ENCODE measurements around the gene ATG16L2. TPM values are rescaled to one million over a fixed set of nuclear protein-coding genes. Genes with fewer than 3 reads are reported as not detected.

ATG16L2 gene, protein sequence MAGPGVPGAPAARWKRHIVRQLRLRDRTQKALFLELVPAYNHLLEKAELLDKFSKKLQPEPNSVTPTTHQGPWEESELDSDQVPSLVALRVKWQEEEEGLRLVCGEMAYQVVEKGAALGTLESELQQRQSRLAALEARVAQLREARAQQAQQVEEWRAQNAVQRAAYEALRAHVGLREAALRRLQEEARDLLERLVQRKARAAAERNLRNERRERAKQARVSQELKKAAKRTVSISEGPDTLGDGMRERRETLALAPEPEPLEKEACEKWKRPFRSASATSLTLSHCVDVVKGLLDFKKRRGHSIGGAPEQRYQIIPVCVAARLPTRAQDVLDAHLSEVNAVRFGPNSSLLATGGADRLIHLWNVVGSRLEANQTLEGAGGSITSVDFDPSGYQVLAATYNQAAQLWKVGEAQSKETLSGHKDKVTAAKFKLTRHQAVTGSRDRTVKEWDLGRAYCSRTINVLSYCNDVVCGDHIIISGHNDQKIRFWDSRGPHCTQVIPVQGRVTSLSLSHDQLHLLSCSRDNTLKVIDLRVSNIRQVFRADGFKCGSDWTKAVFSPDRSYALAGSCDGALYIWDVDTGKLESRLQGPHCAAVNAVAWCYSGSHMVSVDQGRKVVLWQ
- polyA plus RNA-seq (ENCODE audit: insufficient read length in 4 of 4), result 10 to 100 TPM; 17.0 to 51.1 (median 34.4) TPM

GRCh38 chr11:72814286-72815109 is at the start of gene ATG16L2:
TSS of gene ATG16L2 (plus strand) at chr11:72814411. CDS start at chr11:72814446, 35 bp downstream.
- peak in 2 of 4 donors; percentile 80 to 82 for DNase-seq (ENCODE audit: low read depth in 4 of 4, low spot score in 2 of 4)

DNA sequence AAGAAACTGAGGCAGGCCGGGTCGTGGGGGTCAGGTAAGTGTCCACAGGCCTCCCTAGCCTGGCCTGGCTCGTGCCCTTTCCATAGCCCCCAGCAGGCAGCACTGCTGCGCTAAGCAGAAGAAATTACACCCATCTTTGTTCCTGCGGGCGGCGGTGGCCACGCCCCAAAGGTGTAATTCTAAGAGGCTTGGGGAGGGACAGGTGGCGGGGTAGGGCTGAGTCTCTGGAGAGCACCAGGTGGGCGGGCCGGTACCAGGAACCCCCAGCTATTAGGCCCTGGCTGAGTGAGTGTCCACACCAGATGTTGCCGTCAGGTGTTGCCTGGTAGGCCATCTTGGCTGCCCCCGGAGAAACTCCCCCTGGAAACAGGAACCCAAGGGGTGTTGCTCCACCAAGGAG is 49.7 kb upstream of the ATG16L2 start:
- no peak for DNase-seq (ENCODE audit: low read depth in 4 of 4, low spot score in 2 of 4)

DNA sequence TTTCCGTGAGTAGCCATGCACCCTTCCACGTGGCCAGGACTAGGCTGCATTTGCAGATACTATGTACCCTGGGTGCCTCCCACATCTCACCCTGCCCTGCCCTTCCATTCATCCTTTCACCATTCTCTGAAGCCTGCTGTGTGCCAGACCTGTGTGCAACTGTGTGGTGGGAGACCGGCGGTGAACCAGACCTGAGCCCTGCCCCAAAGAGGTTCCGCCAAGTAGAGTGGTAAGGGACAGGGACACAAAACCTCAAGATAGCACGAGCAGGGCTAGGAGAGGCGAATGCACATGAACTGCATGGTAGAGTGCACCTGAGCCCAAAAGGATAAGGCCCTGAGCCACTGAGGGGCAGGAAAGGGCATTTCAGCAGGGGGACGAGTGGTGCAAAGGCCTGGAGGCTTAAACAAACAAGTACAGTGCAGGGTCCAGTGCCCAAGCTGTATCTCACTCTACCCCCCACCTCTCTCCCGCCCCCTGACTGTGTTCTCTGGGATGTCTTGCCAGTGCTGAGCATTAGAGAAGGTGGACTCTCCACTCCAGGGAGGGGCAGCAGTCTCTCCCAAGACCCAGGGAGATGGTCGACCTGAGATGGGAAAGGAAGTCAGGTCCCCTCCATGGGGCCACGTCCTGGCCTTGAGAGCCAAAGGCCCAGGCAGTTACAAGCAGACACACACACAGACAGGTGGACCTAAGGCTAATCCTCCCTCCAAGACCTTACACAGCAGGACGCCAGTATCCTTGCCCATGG is 47.9 kb upstream of the ATG16L2 start:
- DNase-seq (ENCODE audit: low read depth in 4 of 4, low spot score in 2 of 4), result no peak

GRCh38 chr11:72767203-72768062 is 46.8 kb upstream of the ATG16L2 start:
- DNase-seq (ENCODE audit: low read depth in 4 of 4, low spot score in 2 of 4), result no peak

DNA sequence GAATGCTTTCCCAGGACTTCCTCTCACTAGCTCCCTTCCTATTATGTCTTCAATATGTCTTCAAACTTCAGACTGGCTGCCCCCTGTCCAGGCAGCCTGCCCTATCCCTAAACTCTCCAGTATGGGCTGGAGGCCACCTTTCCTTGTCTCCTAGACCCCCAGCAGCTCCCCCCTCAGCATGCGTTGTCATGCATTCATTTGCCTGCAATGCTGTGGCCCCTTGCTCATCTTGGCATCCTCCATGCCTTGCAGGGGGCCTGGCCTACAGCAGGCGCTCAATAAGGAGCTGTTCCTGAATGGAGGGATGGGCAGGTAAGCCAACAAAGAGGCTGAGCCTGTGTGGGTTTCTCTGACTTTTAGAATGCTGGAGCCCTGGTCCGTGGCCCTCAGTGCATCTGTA is 45.6 kb upstream of the ATG16L2 start:
- DNase-seq (ENCODE audit: low read depth in 4 of 4, low spot score in 2 of 4), result no peak

DNA sequence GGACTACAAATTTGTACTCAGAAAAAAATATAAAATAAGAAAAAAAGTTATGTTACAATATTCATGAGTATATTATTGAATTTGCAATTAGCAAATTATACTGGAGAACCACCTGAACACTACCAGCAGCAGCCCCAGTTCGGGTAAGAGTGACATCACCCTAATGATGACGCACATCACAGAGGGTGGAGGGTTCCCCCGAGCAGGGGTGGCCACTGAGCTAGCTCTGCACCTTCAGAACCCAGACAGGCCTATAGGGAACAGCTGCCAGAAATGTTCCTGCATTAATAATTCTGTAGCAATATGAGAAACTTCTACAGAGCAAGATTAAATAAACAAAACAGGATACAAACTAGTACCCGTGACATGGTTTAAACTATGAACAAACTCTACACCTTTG is 44.5 kb upstream of the ATG16L2 start:
- no peak for DNase-seq (ENCODE audit: low read depth in 4 of 4, low spot score in 2 of 4)

DNA sequence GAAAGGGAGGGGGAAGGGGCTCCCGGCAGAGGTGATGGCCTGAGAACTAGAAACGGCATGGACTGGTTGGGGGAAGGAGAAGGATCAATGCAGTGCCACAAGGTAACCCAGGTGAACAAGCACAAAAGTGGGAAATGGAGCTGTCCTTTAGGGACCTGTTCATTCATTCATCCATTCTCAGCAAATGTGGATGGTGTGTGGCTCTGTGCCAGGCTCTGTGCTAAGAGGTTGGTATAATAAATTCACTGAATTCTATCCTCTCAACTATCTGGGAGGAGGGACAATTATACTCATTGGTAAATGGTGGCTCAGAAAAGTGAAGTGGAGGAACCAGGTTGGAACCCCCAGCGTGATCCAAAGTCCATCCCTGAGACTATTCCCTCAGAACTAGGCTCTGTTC is 43.4 kb upstream of the ATG16L2 start:
- DNase-seq (ENCODE audit: low read depth in 4 of 4, low spot score in 2 of 4), result no peak

- DNase-seq (ENCODE audit: low read depth in 4 of 4, low spot score in 2 of 4), result no peak
Observed at GRCh38 chr11:72771507-72771906, 42.7 kb upstream of the ATG16L2 start.

DNA sequence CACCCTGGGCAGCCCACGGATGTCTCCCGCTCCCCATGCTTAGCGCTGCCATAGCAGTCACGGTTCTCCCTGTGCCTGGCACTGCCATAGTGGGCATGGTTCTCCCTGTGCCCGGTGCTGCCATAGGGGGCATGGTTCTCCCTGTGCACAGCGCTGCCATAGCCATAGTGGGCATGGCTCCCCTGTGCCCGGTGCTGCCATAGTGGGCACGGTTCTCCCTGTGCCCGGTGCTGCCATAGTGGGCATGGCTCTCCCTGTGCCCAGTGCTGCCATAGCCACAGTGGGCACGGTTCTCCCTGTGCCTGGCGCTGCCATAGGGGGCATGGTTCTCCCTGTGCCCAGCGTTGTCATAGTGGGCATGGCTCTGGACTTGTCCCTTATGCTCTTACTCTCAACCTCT is 42.2 kb upstream of the ATG16L2 start:
- no peak for DNase-seq (ENCODE audit: low read depth in 4 of 4, low spot score in 2 of 4)

DNA sequence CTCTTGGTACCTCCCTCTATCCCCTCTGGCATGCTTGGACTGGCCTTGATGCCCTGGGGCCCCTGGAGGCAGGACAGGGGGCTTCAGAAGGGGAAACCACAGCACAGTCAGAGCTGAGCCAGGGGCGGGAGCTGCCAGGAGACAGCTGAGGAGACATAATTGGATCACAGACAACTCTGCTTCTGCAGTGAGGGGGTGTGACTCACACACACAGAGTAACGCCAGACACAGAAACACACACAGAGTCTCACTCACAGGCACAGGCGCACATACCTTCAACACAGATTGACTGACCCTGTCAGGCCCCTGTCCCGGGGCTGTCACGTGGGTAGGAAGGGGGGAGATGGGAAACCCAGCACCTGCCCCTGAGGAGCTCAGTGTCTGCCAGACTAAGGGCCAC is 40.9 kb upstream of the ATG16L2 start:
- DNase-seq (ENCODE audit: low read depth in 4 of 4, low spot score in 2 of 4), result no peak

DNA sequence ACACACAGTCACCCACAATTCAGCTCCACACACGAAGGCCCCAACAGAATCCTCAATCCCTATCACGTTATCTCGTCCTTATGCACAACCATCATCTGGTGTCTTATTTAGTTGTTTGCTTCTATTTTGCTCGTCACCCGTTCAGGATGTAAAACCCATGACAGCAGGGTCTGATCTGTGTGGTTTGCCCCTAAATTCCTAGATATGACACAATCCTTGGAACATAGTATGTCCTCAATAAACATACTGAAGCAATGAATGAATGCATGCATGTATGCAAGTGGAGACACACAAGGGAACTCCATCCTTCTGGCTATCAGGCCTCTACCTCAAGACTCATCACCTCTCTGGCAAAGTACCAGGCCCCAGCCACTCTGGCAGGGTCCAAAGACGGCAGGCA is 40.5 kb upstream of the ATG16L2 start:
- DNase-seq (ENCODE audit: low read depth in 4 of 4, low spot score in 2 of 4), result no peak

DNA sequence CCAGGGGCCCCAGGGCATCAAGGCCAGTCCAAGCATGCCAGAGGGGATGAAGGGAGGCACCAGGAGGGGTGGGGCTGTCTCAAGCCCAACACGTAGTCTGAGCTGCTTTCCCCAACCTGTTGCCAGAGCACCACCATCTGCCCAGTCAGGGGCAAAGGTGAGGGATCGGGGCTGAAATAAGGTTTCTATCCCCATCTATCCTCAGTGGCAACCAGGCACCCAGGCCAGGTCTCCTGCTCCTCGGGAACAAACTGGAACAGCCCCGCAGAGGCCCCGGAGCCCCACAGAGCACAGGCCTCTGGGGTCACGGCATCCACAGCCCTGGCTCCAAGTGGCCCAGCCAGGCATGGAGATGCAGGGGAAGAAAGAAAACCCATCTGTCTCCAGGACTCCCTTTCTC is 39.7 kb upstream of the ATG16L2 start:
- DNase-seq (ENCODE audit: low read depth in 4 of 4, low spot score in 2 of 4), result no peak

DNA sequence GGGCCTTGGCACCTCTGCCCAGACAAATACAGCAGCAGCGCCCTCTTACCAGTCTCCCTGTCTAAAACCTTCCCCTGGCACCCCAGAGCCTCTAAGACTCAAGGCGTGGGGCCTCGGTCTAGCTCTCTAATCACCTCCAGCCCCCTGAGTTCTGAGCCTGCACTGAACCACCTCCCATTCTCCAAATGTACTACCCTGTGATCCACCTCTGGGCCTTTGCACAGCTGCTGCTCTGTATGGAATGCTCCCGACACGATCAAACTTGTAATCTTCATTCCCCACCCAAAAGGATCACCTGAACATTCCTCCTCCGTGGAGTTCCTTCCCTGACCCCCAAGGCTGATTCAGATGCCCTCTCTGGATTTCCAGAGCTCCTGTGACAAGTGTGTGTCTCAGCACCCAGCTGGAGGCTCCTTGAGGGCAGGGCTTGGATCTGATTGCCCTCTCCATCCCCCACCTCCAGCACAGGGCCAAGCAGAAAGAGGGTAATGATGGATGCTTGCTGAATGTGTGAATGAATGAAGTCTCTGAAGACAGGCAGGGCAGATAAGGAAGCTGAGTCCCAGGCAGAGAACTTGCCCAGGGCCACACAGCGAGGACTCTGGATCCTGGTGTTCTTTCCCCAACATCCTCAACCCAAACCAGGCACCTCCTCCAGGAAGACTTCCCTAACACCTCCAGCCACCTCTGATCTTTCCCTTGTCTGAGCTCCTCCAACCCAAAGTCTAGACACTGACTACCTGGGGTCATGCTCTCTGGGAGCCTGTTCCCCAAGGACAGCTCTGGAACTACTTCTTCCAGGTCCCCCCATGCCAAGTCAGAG is 38.7 kb upstream of the ATG16L2 start:
- no peak for DNase-seq (ENCODE audit: low read depth in 4 of 4, low spot score in 2 of 4)

GRCh38 chr11:72776117-72776843 is 37.9 kb upstream of the ATG16L2 start:
- DNase-seq (ENCODE audit: low read depth in 4 of 4, low spot score in 2 of 4), result no peak

- no peak for DNase-seq (ENCODE audit: low read depth in 4 of 4, low spot score in 2 of 4)
Observed at GRCh38 chr11:72776844-72777754, 37.1 kb upstream of the ATG16L2 start.

DNA sequence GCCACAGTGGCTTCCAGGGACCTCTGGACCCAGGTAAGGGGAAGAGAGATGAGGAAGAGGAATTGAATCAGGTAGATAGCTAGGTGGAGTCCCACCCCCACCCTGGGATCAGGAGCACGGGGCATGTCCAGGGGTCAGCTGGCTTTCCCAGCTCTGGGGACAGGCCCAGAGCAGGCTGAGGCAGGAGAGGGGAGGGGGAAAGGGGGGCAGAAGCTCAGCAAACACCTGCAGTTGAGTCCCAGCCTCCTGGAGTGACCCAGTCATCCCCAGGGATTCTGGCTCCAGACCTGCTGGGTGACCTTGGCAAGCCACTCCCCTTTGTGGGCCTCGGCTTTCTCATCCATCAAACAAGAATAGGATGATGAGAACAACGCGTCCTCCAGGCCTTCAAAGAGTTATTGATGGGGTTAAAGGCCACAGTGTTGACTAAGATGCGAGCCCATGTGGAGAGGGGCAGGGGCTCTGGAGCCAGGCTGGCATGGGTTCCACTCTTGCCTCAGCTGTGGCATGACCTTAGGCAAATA is 36.4 kb upstream of the ATG16L2 start:
- no peak for DNase-seq (ENCODE audit: low read depth in 4 of 4, low spot score in 2 of 4)

Measured in left renal cortex interstitium (tissue), 4 donors.